Upper lobe of left lung (tissue), 4 donors: ENCODE results near the gene DDR2.

Source experiments
- POLR2A ChIP-seq, 4 donors: fragments of 450-650 bp; IDR thresholded peaks; one replicate each; pipeline ENCODE4 v1.5.1; 2016 to 2017; ENCODE audit warnings: antibody characterized with exemption in 4 of 4, mild to moderate bottlenecking in 2 of 4
- TF ChIP-seq, protein P1 (sequence below), 6 experiments: fragments of 450-650 bp in 4 of 6; fragments of 200-600 bp in 2 of 6; sonication (generic) in 2 of 6; IDR thresholded peaks; one replicate each; pipeline ENCODE4 v1.5.1; 2016 to 2019; ENCODE audit warnings: antibody characterized with exemption in 6 of 6

DNA sequence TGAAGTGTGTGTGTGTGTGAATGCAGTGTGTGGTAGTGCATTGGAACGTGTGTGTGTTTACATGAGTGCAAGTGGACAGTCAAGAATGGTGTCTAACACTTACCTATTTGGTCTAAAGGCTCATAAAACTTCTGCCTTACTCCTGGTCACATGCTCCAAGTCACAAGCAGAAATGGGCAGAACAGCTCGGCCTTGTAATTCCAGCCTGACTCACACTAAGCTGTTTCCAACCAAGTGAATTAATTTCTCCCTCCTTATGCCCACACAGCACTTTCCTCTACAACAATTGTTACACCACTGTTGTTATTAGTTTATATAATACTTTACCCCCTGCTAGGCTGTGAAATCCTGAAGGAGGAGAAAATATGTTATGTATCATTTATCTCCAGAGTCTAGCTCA is 43.8 kb downstream of the DDR2 start:
- TF ChIP-seq, protein P1, sequence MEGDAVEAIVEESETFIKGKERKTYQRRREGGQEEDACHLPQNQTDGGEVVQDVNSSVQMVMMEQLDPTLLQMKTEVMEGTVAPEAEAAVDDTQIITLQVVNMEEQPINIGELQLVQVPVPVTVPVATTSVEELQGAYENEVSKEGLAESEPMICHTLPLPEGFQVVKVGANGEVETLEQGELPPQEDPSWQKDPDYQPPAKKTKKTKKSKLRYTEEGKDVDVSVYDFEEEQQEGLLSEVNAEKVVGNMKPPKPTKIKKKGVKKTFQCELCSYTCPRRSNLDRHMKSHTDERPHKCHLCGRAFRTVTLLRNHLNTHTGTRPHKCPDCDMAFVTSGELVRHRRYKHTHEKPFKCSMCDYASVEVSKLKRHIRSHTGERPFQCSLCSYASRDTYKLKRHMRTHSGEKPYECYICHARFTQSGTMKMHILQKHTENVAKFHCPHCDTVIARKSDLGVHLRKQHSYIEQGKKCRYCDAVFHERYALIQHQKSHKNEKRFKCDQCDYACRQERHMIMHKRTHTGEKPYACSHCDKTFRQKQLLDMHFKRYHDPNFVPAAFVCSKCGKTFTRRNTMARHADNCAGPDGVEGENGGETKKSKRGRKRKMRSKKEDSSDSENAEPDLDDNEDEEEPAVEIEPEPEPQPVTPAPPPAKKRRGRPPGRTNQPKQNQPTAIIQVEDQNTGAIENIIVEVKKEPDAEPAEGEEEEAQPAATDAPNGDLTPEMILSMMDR (IDR thresholded peaks at IDR 0.05) = no peak
- TF ChIP-seq POLR2A (IDR thresholded peaks at IDR 0.05) = no peak
